NK-92 (cell line): Measurements from ENCODE around the gene MAST4.
"Not testable (repeated sequence)": the region's sequence is repeated elsewhere in the genome, so short reads cannot be mapped to it uniquely, and the experiment has no call there.

Experiments
- DNase-seq: peaks from one replicate; lab custom pipeline; 2025; ENCODE audit not compliant: unreplicated experiment; lab: John Stamatoyannopoulos, UW

The MAST4 gene

DNA sequence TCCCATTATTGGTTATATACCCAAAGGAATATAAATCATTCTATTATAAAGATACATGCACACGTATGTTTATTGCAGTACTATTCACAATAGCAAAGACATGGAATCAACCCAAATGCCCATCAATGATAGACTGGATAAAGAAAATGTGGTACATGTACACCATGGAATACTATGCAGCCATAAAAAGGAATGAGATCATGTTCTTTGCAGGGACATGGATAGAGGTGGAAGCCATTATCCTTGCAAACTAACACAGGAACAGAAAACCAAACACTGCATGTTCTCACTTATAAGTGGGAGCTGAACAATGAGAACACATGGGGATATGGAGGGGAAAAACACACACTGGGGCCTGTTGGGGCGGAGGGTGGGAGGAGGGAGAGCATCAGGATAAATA is 99.6 kb downstream of the MAST4 start:
- DNase-seq: not testable (repeated sequence)

DNA sequence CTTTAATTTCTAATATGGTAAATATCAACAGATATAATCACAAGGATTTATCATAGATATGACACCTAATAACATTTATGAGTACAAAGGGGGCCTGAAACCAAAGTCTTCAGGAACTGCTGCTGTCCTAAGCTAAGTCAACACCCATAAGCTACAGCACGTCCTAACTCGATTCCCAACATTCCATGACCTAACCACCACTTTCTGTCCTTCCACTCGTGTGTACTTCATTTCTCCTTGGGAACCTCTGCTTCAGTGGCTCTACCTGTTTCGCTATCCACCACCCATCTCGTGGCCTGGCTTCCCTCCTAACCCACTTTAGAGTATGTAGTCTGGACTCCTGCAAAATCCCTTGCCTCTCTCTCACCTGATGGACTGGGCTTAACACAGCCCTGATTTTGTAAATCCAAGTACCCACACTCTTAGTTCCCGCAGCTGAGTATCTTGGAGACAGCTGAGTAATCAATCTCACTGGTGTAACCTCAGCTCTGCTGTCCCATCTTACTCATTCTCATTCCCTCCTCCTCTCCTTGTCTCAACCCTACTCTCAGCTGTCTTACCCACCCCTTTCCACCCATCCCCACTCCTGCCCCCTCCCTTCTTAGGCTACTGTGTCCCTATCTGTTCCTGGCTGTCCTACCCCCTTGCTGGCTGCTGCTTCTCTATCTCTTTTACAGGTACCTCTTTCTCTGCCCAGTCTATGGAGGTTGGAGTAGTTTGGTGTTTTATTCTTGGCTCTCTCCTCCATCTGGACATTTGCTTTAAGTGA is 101.8 kb downstream of the MAST4 start:
- DNase-seq: no peak

GRCh38 chr5:66701244-66701643 is 105.1 kb downstream of the MAST4 start:
- no peak for DNase-seq

- DNase-seq: no peak
These were observed 106.2 kb downstream of the MAST4 start for GRCh38 chr5:66702426-66702825.

- DNase-seq: no peak
These were observed 108.7 kb downstream of the MAST4 start for GRCh38 chr5:66704790-66705425.

DNA sequence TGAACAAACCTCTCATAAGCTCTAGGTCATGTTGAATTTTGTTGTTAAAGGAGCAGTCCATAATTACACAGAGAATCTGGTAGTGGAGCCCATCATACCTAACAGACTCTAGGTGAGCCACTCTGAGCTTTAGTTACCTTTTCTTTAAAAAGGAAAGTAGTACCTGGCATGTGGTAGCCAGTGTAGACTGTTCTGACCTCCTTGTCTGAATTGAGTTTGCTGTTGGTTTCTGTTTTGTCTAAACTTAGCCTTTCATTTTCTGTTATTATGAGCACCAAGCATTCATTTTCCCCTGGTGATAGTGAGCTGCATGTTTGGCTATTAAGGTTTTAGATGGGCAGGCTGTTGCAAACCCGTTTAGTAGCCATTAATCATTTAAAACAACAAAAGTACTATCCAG is 112.2 kb downstream of the MAST4 start:
- DNase-seq: no peak

GRCh38 chr5:66710557-66711088 is 114.4 kb downstream of the MAST4 start:
- no peak for DNase-seq

DNA sequence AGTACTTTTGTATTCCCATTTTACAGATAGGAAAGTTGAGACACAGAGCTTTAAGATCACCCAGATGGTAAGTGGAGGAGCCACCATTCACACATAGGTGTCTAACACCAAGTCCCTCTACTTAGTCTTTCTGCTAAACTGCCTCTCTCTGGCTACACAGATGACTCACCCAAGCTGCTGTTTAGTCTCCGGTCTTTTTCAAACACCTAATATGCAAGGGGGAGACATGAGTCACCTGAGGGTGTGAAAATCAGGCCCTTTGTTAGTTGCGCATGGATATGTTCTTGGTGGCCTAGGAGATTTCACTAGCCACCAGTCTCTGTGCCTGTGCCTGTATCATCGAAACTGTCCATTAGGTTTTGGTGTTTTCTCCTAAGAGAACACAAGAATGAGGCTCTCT is 117.8 kb downstream of the MAST4 start:
- DNase-seq: no peak

DNA sequence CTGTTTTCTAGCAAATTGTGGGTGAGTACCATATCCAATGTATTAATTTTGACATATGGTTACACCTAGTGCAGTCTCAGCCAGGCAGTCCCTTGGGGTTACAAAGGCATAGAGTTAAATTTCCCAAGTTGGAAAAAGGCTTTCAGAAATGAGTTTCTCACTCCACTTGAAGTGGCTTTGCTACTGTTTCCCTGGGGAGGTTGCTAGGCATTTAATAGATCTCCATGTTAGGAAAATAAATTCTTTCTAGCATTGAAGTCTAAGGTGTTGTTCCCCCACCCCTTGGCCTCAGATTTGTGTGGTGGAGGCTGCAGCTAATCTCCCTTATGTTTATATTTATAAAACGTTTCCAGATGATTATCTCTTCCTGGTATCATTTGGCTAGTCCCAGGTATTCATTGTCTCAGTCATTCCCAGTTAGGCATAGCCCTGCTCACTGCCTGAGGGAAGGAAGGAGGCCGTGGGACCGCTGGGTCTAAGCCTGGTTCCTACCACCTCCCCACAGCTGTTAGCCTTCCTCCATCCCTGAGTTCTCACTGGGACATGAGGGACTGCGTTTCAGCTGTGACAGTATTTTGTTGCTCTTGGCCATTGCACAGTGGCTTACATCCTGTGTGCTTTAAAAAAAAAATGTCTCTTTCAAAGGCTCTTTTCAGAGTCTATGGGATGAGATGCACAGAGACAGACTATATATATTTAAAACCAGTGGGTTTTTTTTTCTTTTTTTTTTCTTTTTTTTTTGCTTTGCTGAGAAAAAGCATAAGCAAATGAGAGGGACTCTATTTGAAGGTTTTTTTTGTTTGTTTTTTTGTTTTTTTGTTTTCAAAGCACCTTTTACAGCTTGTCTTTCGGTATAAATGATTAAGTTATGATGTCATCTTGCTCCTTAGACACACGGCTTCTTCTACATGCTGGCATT is 121.5 kb downstream of the MAST4 start:
- DNase-seq: no peak

GRCh38 chr5:66718374-66719002 is 122.3 kb downstream of the MAST4 start:
- no peak for DNase-seq

DNA sequence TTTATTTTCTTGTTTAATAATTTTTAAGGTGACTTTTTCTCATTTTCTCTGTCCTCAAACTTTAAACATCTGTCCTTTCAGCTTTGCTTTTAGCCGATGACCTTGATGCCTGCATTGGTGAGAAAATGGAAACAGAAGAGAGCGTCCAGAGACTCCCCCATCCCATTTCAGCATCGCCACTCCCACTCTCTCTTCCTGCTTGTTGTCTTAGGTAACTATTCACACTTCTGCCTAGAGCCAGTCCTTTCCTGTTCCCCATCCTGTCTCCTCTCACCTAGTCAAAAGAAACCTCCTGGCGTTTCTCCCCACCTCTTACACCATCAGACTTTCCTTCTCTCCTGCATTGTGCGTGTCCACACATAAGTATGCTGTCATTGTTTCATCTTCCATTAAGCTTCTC is 124.6 kb downstream of the MAST4 start:
- DNase-seq: no peak

- DNase-seq: no peak
These were observed 126.5 kb downstream of the MAST4 start for GRCh38 chr5:66722686-66723085.

DNA sequence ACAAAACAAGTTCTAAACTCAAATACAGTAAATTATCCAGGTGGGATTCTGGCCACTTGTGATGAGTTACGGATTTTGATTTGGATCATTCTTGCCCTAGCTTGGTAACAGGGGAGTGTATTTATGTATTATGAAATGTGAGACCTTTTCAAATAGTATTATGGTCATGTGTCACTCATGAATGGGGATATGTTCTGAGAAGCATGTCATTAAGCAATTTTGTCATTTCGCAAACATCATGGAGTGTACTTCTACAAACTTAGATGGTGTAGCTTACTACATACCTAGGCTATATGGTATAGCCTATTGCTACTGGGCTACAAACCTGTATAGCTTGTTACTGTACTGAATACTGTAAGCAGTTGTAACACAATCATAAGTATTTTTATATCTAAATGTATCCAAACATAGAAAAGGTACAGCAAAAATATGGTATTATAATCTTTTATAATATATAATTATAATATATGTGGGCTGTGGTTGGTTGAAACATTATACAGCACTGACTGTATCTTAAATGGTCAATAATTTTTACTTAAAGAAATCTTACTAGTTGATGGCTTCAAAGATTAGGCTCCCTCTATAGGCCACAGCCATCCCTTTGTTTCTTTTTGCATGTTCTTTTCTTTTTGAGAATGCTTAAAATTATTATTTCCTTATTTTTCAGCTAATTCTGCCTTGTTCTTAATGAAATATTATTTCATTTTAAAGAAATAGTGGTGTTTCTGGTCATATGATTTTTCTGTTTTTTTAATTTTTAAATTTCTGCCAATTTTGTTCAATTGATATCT is 128.4 kb downstream of the MAST4 start:
- DNase-seq: no peak

GRCh38 chr5:66727630-66728029 is 131.4 kb downstream of the MAST4 start:
- DNase-seq: no peak

DNA sequence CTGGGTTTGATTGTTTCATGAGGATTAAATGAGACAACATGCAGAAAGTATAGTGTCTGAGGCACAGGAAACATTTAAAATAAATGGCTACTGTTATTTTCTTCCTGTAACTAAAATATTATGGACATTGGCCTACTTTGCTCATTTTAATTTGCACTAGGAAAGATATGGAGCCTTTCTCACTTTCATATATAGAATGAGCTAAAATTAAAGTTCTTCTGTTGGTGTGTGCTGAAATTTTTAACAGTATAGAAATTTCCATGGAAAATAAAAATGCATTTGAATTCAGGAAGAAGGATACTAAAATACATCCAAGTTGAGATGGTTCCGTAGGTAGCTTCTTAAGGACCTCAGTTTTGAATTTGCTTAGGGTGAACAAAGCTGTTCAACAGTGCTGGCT is 131.9 kb downstream of the MAST4 start:
- DNase-seq: no peak

DNA sequence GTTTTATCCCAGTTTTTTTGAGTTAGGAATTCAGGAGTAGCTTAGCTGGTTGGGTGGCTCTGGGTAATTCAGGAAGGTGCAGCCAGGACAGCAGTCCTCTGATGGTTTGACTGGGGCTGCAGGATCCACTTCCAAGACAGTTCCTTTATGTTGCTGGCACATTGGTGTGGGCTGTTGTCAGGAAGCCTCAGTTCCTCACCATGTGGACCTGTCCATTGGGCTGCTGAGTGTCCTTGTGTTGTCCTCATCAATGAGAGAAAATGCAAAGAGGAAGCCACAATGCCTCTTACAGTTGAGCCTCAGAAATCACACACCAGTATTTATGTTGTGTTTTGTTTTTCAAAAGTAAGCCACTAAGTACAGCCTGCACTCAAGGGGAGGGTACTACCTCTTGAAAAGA is 140.9 kb downstream of the MAST4 start:
- DNase-seq: no peak

DNA sequence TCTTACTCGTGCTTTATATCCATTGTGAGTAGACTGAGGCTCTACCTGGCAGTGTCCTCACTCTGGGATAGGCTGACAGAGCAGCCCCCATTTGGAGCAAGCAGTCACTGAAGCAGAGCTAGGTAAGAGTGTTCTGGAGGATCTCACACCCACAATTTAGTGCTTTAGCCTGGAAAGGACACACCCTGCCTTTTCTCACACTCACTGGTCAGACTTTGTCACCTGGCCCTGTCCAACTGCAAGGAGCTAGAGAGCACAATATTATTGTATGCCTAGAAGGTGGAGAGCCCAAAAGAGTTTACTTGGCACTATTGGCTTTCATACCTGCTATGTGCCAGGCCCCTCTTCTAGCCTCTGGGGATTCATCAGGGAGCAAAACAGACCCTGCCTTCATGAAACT is 141.9 kb downstream of the MAST4 start:
- DNase-seq: no peak

DNA sequence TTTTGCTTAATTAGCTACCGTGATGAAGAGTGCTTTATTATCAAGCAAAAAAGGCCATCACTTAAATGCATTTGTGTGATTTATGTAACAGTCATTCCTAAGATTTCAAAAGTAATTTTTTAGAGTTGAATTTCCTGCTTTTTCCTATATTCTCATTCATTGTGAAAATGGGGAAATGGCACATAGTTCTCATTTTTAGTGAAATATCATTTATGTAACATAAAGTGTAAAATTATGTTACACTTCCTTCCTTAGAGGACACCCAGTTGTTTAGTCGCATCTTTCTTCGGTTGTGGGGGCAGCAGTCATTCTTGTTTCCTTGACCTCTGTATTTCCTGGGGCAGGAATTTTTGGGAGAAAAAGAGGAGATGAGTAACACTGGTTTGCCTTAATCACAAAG is 142.8 kb downstream of the MAST4 start:
- no peak for DNase-seq

GRCh38 chr5:66739951-66740350 is 143.8 kb downstream of the MAST4 start:
- no peak for DNase-seq

DNA sequence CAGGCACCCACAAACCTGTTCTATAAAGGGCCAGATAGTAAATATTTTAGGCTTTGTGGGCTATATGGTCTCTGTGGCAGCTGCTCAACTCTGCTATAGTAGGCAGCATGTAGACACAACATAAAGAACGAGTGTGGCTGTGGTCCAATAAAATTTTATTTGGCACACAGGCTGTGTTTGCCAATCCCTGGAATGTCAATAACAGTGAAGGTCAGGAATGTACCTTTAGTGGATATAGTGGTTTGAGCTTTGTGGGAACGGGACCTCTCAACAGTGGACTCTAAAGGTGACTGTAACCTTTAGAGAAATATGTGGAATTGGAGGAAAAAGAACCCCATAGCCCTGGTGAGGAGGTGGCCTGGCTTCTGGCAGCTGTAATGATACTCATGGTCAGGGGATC is 145.2 kb downstream of the MAST4 start:
- DNase-seq: no peak
